GM21526 (cell line): ENCODE data around the gene KIAA0319L.
A peak's percentile ranks its signal among the peaks of the same experiment; 100 is the strongest.
"Not testable (repeated sequence)": the region's sequence is repeated elsewhere in the genome, so short reads cannot be mapped to it uniquely, and the experiment has no call there.

Source experiments
- ATAC-seq: cut with Tn5 transposase; IDR thresholded peaks from one replicate; pipeline ENCODE4 v1.9.1; 2021; ENCODE audit warnings: moderate library complexity; ENCODE audit not compliant: unreplicated experiment, low FRiP score

The KIAA0319L gene

GRCh38 chr1:35557118-35557610 lies at the start of gene KIAA0319L:
TSS of gene KIAA0319L (minus strand) at chr1:35557403. CDS start at chr1:35554491, 2,912 bp downstream.
- ATAC-seq: peak; percentile 63

GRCh38 chr1:35605867-35606182 lies 48.6 kb upstream of the KIAA0319L start:
- no peak for ATAC-seq

GRCh38 chr1:35605071-35605866 lies 48.1 kb upstream of the KIAA0319L start:
- ATAC-seq: no peak

GRCh38 chr1:35603941-35604340 lies 46.7 kb upstream of the KIAA0319L start:
- ATAC-seq: no peak

GRCh38 chr1:35603468-35603867 lies 46.3 kb upstream of the KIAA0319L start:
- no peak for ATAC-seq

- no peak for ATAC-seq
These were observed 43.4 kb upstream of the KIAA0319L start for GRCh38 chr1:35600593-35600992.

- no peak for ATAC-seq
These were observed 42.2 kb upstream of the KIAA0319L start for GRCh38 chr1:35599411-35599810.

GRCh38 chr1:35598895-35599294 lies 41.7 kb upstream of the KIAA0319L start:
- ATAC-seq: no peak

- ATAC-seq: no peak
These were observed 40.7 kb upstream of the KIAA0319L start for GRCh38 chr1:35597870-35598269.

GRCh38 chr1:35595684-35596083 lies 38.5 kb upstream of the KIAA0319L start:
- ATAC-seq: no peak

GRCh38 chr1:35594005-35594760 lies 37.0 kb upstream of the KIAA0319L start:
- ATAC-seq: no peak

- no peak for ATAC-seq
These were observed 36.0 kb upstream of the KIAA0319L start for GRCh38 chr1:35592991-35593769.

GRCh38 chr1:35591211-35591610 lies 34.0 kb upstream of the KIAA0319L start:
- no peak for ATAC-seq

GRCh38 chr1:35590476-35591040 lies 33.4 kb upstream of the KIAA0319L start:
- no peak for ATAC-seq

- no peak for ATAC-seq
These were observed 32.6 kb upstream of the KIAA0319L start for GRCh38 chr1:35589516-35590427.

- ATAC-seq: no peak
These were observed 31.2 kb upstream of the KIAA0319L start for GRCh38 chr1:35588197-35588910.

GRCh38 chr1:35587736-35588135 lies 30.5 kb upstream of the KIAA0319L start:
- no peak for ATAC-seq

GRCh38 chr1:35586808-35587207 lies 29.6 kb upstream of the KIAA0319L start:
- no peak for ATAC-seq

GRCh38 chr1:35585805-35586204 lies 28.6 kb upstream of the KIAA0319L start:
- not testable (repeated sequence) for ATAC-seq
